Left kidney (tissue), 2 donors: ENCODE measurements around the gene GNG13. TPM values are rescaled to one million over a fixed set of nuclear protein-coding genes. Genes with fewer than 3 reads are reported as not detected.
"Not testable (repeated sequence)": the region's sequence is repeated elsewhere in the genome, so short reads cannot be mapped to it uniquely, and the experiment has no call there.

Experiments
- DNase-seq: peaks from one replicate; pipeline ENCODE4 v3.0.0-alpha.2; 2013
- polyA plus RNA-seq: library from polyadenylated mRNA; unstranded; fragments of 120-200 nt; gene quantifications from one replicate; pipeline ENCODE4 v1.2.1, GENCODE V29; 2013; ENCODE audit not compliant: insufficient read length

The GNG13 gene
- polyA plus RNA-seq, 1 donor, result 0.42 TPM

- no peak for DNase-seq
Measured at GRCh38 chr16:832652-833336, 32.3 kb upstream of the GNG13 start.

GRCh38 chr16:831571-832413 is 31.3 kb upstream of the GNG13 start:
- no peak for DNase-seq

- no peak for DNase-seq
Measured at GRCh38 chr16:830871-831570, 30.5 kb upstream of the GNG13 start.

- no peak for DNase-seq
Measured at GRCh38 chr16:830107-830870, 29.8 kb upstream of the GNG13 start.

- DNase-seq, result no peak
Measured at GRCh38 chr16:828891-829290, 28.4 kb upstream of the GNG13 start.

- no peak for DNase-seq
Measured at GRCh38 chr16:827513-827912, 27.0 kb upstream of the GNG13 start.

GRCh38 chr16:825341-826061 is 25.0 kb upstream of the GNG13 start:
- DNase-seq, result no peak

GRCh38 chr16:824601-825000 is 24.1 kb upstream of the GNG13 start:
- DNase-seq, result no peak

GRCh38 chr16:824194-824593 is 23.7 kb upstream of the GNG13 start:
- DNase-seq, result no peak

GRCh38 chr16:822909-823297 is 22.4 kb upstream of the GNG13 start:
- no peak for DNase-seq

GRCh38 chr16:822174-822908 is 21.8 kb upstream of the GNG13 start:
- DNase-seq, result no peak

GRCh38 chr16:821751-822150 is 21.2 kb upstream of the GNG13 start:
- no peak for DNase-seq

- no peak for DNase-seq
Measured at GRCh38 chr16:820748-821147, 20.2 kb upstream of the GNG13 start.

- DNase-seq, result not testable (repeated sequence)
Measured at GRCh38 chr16:820044-820408, 19.5 kb upstream of the GNG13 start.

- no peak for DNase-seq
Measured at GRCh38 chr16:819336-820043, 19.0 kb upstream of the GNG13 start.

GRCh38 chr16:818592-818991 is 18.1 kb upstream of the GNG13 start:
- no peak for DNase-seq

- DNase-seq, result no peak
Measured at GRCh38 chr16:818132-818531, 17.6 kb upstream of the GNG13 start.

GRCh38 chr16:817001-817906 is 16.7 kb upstream of the GNG13 start:
- no peak for DNase-seq

GRCh38 chr16:815861-816260 is 15.3 kb upstream of the GNG13 start:
- DNase-seq, result no peak
